Limb (tissue), 2 donors: Measurements from ENCODE around the gene RCOR1.

Experiments used
- DNase-seq, 2 donors: peaks; one replicate each; pipeline ENCODE4 v3.0.0-alpha.2; 2016; ENCODE audit errors: extremely low spot score in 2 of 2

RCOR1 gene

DNA sequence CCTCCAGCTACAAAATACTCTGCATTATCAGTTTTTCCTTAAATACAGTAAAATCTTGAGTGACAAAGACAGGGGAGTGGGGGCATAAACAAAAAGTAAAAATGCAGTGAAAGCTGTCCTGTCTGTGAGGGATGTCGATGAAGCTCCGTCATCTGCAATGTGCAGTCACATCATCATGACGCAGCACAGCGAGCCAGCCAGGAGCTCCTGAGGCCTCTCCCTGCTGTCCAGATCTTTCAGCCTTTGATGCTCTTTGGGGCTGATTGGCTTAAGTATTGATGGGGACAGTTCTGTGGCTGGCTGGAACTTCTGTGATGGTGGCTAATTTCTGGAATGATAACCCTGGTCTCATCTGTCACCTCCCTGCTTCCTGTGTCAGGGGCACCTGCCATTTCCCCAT is 130.2 kb downstream of the RCOR1 start:
- DNase-seq, result no peak

DNA sequence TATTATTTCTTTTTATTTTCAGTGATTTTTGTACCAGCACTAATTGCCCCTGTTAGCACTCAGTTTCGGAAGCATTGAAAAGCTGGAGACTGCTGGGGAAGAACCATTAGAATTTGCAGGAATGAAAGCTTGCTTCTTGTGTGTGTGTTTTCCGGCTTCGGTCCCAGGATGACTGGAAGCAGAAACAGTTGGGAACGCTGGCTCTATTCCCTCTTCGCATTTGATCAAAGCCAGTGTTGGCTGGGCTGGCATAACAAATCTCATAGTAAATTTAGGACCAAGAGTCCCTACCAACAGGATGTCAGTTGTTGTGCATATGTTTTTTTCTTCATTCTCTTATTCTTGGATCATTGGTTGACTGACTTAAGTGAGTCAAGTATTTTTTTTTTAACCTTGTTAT is 131.2 kb downstream of the RCOR1 start:
- DNase-seq, result no peak

DNA sequence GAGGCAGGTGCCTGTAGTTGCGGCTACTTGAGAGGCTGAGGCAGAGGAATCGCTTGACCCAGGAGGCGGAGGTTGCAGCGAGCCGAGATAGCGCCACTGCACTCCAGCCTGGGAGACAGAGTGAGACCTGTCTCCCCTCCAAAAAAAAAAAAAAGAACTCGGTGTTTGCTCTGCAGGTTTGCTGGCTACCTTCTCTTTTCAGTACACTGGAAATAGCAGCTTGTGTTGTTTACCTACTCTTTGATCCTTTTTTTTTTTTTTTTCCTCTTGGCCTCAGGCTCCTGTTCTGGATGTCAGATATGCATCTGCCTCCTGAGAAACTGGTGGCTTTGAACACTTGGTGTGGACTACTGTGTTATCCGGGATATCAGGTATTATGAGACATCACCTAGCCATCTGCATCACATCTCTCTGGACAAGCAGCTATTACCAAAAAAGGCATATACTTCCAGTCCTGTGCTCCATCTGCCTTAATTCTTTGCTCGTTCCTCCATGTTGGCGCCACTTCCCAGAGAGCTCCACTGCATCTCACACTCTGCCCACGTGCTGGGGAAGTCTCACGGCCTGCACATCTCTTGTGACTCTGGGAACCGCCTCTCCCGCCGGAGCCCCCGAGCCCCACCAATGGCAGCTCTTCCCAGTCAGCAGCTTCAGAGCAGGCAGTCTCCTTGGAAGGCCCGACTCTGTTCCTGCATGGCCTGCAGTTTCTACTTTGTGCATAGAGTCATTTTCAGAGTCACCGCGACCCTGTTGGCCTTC is 133.9 kb downstream of the RCOR1 start:
- no peak for DNase-seq

DNA sequence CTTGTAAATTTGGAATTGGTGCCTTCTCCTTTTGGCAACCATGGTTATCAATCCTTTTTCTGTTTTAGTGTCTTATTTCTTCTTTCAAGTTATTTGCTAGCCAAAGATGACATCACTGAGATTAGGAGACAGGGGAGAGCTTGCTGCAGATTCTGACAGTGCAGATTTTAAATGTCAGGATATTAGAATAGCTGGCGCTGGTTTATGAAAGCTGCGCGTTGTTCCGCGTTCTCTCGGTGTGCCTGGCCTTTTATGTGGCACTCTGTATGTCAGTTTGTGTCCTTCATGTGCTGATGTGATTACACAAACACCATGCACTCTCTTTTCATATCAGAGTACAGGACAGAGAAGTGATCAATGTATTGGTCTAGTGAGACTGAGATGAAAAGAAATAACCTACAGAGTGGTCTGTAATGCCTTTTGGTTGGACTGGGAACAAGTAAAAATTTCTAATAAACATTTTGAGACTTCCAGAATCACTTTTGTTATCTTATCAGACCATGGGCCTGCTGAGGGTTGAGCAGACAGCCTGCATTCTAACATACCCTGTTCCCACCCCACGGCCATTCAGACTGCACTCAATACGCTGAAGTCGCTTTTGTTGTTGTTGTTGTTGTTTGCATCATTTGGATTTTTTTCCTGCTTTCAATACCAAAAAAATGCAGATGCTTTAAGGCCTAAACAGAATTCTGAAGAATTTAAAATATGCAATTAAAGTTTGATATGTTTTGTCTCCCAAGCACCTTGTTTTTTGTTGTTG is 135.1 kb downstream of the RCOR1 start:
- DNase-seq, result no peak

DNA sequence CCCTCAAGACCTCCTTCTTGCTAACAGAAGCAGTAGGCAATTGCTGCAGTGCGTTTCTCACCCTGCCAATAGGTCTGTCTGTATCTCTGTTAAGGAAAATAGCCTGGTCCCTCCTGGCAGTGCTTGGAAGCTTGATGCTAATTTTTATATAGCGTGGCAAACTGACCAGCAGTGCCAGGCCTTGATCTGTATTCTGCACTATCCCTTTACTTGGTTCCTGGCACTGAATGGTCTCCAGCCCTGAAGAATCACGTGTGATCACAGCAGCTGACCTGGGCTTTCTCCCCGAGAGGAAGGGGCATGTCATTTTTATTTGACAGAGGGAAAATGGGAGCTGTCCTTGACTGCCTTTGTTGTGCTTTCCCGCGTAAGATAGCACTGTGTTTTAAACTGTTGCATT is 136.1 kb downstream of the RCOR1 start:
- no peak for DNase-seq

DNA sequence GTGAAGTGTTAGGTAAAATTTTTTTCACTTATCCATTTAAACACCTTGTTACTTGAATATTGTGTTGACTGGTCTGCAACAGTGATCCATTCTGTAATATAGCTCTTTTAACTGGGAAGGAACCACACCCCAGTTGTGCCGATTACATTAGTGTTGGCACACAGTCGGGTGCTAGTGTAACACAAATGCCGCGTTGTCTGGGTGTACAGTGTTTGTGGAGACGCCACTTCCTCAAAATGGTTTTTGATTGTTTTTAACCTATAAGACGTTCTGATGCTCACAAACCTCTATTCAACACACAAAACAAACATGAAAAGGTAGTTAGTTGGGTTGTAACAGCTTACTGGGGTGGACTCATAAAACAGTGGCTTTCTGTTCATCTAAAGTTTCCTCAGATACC is 136.8 kb downstream of the RCOR1 start:
- no peak for DNase-seq

DNA sequence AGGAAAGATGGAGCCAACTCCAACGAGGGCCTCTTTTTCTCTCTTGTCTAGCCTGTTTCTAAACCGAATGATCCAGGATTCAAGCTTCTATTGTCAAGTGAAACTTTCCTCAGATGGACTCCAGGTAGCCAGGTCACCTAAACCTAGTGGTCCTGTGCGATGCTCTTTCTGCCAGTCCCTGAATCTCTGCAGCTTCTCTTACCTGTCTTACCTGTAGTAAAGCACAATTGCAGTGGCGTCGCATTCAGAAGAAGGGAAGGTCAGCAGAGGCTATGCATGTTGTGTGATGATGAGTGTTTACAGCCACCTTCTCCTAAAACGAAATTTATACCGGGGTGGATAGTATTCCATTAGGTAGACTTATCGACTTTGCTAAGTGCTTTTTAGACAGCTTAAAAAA is 137.4 kb downstream of the RCOR1 start:
- DNase-seq, result no peak

DNA sequence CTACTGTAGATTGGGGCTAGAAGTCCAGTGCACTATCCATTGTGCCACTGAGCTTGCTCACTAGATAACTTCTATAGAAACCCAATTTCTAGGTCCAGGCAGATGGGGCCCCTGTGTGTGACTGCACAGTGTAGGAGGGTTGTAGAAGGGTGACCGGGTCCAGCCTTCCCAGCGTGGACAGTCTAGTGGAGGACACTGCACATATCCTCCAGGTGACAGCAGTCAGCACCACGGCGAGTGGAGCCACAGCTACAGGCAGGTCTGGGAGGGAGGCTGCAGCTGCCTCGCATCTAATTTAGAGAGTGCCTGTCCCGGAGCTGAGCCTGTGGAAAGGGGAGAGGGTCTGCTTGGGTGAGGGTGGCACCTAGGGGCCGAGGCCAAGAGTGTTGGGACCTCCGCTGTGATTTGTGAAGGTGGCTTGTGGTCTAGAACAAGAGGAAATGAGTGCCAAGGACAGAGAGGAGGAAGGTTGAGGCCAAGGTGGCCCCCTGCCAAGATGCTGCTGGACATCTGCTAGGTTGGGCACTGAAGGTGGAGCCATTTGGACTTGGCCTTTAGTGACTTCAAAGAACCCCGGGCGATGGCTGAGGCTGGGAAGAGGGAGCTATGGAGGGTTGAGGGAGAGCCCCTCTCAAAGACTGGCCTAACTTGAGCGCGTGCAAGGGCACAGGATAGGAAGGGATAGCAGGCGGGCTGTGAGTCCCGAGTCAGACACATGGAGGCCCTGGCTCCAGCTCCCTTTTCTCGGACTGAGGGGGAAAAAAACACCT is 138.8 kb downstream of the RCOR1 start:
- DNase-seq, result no peak

DNA sequence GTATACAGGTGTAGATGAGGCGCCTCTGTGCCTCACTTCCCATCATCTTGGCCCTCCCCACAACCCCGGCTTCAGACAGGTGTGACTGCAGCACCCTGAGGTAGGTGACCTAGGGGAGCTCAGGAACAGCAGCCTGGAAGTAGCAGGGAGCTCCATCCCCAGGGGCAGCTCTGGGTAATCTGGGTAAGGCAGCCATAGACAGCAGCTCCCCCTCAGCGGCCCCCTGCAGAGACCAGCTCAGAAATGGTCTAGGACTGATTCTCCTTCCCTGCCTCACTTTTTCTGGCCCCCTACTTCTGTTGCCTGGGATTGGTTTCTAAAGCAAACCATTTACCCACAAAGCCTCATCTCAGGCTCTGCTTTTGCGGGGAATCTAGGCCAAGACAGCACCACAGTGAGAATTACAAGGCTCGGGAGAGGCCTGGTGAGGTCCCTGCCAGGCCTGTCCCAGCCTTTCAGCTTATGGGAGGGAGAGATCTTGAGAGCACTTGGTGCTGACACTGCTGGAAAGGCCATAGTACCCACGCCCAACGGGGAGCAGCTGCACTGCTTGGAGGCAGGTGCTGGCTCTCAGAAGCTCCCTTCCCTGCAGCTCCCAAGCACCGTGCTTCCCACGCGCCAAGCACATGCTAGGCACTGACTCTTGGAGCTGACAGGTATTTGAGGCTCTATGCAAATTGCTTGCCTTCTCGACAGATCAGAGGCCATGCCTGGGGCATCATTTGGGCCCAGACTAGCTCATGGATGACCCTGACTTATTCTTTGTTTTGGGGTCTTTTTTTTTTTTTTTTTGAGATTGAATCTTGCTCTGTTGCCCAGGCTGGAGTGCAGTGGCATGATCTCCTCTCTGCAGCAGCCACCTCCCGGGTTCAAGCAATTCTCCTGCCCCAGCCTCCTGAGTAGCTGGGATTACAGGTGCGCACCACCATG is 139.7 kb downstream of the RCOR1 start:
- no peak for DNase-seq

DNA sequence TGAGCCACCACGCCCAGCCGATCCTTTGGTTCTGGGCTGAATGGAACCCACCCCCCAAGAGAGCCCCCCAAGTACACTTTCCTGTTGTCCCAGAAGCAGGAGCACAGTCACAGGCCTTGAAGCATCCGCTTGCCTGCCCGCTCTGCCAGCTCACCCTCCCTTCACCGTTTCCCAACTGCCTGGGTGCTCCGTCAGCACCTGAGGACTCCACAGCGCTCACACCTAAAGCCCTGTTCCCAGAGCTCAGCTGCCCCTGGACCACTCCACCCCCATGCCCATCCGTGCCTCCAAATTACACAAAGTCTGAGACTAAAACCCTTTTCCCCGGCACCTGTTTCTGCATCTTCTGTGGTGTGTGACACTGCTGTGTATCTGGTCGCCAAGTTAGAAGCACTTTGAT is 140.5 kb downstream of the RCOR1 start:
- DNase-seq, result no peak

DNA sequence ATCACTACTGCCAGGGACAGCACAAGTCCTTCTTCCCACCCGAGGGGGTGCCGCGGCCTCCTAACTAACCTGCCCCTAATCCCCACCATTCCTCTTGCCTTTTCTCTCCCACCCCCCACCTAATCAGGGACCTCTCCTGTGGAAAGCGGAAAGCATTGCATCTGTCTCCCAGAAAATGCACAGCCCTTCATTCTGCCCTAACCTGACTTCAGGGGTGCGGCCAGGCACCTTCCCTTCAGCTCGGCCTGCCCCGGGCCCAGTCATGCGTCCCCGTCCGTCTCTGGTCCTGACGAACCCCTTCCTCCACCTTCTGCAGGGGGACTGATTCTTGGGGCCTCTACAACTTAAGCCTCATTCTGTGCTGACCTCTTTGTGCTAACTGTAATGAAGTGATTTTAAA is 140.9 kb downstream of the RCOR1 start:
- no peak for DNase-seq

DNA sequence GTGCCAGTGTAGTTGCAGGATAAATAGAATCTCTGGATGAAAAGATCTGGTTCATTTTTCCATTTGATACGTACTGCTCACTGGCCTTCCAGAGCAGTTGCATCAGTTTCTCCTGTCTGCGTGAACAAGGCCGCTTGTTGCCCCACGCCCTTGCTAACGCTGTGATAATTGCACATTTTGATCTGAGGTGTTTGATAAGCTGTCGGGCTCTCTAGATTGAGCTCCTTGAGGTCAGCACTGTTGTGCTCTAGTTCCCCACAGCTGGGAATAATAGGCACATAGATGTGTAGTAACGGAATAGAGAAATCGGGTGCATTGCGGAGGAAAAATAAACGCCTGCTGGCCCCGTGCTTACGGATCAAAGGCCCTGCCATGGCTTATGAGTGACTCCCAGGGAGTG is 142.0 kb downstream of the RCOR1 start:
- DNase-seq, result no peak

DNA sequence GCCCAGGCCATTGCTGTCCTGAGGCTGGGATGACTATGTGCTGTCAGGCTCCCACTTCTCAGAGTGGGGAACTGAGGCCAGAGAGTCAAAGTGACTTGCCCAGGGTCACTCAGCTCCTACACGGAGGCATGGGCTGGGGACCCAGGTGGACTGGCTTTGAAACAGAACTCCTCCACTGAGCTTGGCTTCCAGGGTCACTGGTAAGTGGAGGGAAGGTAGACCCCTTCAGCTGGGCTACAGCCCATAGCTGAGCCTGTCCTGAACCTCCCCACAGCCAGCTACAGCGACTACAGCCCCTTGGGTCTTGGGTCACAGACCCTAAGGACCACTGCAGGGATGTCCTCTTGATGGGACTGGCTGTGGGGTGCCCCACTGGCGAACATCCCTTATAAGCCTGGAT is 144.5 kb downstream of the RCOR1 start:
- DNase-seq, result no peak

DNA sequence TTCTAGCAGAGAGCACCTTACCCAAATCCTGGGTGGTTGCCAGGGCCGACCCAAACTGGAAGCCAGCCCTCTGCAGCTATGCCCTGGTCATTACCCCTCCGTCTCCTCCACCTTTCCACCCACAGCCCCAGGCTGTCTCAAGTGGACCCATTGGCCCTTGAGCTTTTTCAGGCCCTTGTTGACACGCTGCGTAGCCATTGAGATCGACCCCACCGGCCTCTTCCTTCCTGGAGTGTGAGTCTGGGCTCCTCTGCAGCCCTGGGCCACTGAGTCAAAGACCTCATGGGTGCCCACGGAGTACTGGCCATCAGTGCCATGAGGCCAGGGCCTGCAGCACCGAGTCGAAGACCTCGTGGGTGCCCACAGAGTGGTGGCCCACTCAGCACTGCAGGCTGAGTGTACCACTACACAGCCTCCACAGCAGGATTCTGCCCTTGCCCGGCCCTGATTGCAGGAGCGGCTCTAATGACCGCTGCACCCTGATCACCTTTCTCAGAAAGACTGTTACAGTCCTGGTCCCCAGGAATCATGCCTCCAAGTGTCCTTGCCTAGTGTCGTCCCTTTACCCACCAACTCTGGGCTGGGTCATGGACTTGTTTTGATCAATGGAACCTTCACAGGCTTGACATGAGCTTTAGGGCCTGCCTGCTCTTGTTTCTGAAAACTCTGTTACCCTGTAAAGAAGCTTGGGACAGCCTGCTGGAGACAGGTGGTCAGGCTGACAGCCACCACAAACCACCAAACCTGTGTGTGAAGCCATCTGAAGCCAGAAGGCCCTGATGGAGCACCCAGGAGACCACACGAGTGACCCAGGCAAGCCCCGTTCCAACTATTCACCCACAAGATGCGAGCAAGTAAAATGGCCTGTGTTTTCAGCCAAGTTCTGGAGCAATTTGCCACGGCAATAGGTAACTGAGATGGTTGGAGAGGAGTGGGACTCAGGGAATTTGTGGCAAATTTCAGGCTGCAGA is 145.2 kb downstream of the RCOR1 start:
- no peak for DNase-seq

DNA sequence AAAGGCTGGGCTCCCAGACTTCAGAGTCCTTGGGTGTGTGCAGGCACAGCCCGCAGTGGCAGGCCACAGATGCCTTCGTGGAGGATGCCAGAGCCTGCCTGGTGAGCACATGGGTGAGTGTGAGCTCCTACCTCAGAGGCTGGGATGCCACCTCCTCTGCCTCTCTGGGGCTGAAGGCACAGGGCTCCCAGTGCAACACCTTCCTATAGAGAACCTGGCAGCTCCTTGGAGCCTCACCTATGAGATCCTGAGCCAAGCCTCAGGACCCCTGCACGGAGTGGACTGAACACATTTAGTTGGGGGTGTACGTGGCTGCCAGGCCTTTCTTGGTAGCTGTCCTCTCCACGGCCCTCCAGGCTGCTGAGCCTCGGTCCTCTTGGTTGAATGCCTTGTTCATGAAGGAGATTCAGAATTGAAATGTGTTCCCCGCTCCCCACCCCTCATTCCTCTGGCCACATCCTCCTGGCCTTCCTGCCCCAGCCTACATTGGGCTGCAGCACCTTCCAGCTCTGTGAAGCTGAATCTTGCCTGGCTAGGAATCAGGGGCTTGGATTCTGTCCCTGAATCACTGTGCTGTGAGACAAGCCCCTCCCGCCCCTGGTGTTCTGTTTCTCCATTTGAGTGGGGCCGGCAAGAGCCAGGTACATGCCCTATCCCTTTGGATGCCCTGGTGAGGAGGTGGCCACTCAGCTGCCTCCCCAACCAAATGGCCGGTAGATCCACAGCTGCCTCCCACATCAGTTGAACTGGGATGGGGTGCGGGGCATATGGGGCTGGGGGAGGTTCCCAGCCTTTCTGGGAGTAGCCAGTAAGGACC is 146.1 kb downstream of the RCOR1 start:
- DNase-seq, result no peak

DNA sequence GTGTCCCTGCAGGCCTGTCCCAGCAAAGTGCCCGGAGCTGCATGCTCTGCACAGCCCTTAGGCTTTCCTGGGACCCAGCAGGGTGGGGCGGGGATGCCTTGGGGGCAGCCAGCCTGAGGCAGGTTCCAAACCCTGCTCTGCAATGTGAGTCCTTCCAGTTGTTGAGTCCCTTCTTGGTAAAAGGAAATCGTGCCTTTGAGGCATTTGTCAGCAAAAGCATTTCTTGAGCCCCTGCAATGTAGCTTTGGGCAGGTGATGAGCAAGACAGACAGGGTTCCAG is 146.7 kb downstream of the RCOR1 start:
- no peak for DNase-seq

DNA sequence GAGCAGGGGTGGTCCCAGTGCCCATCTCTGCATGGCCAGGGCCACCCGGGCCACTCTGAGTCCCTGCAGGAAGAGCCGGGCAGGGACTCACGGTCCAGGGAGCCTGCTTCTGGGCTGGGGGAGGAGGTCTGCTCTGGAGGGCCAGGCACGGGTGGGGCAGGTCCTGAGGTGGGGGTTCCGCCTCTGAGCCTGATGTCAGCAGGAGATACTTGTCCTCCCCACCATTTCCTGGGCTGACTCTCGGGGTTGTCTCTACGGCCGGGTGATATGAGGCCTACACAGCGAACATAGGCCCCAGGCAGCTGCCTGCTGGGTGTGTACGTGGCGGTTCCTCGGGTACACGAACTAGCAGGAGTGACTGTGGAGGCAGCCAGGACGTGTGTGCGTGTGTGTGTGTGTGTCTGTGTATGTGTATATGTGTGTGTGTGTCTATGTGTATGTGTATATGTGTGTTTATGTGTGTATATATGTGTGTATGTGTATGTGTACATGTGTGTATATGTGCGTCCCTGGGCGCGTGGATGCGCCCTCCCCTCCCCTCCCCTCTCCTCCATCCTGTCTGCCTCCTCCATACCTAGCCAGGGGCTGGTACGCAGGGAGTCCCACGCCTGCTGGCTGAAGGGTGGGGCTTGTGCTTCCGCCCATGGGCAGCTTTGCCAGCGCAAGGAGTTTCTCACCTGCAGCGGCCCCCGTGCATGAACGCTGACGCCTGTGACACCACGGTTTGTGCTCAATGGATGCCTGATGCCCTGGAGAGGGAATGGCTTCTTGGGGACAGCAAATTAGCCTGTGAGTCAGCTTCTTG is 154.4 kb downstream of the RCOR1 start:
- DNase-seq, result no peak

DNA sequence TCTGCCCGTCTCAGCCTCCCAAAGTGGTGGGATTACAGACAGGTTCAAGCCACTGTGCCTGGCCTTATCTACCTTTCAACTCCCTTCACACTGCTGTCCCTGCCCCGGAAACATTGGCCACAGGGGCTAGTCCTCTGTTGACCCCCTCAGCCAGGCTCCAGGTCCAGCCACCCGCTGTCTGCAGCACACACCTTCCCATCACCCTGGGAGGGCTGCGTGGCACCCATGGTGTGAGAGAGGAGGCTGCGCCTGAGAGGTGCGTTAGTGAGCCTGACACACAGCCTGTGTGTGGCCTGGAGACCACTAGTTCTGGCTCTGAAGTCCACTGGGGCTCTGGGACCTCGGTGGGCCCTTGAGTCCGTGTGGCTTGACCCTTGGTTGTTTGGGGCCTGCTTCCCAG is 156.4 kb downstream of the RCOR1 start:
- DNase-seq, result no peak
